Transverse colon (tissue), 4 donors: Measurements from ENCODE around the gene ARMC5. TPM values are rescaled to one million over a fixed set of nuclear protein-coding genes. Genes with fewer than 3 reads are reported as not detected.

Source experiments
- DNase-seq: peaks from one replicate; pipeline ENCODE4 v3.0.0-alpha.2; 2019
- H3K27ac ChIP-seq, 4 donors: fragments of 200-600 bp; sonication (generic); 2 replicates each; pipeline ENCODE4 v1.5.1; 2016 to 2018; ENCODE audit warnings: inconsistent platforms in 4 of 4
- H3K27me3 ChIP-seq: fragments of 200-600 bp; sonication (generic); 2 replicates; pipeline ENCODE4 v1.5.1; 2017; ENCODE audit warnings: inconsistent platforms
- H3K36me3 ChIP-seq, 4 donors: fragments of 200-600 bp; sonication (generic); 2 replicates each; pipeline ENCODE4 v1.5.1; 2017 to 2019; ENCODE audit warnings: inconsistent platforms in 4 of 4
- H3K4me1 ChIP-seq, 4 donors: fragments of 200-600 bp; sonication (generic); 2 replicates each; pipeline ENCODE4 v1.5.1; 2017 to 2020; ENCODE audit warnings: inconsistent platforms in 4 of 4
- H3K4me3 ChIP-seq, 4 donors: fragments of 200-600 bp; sonication (generic); 1 replicate in 1 of 4; 2 replicates in 3 of 4; pipeline versions ENCODE4 v1.5.1 to v1.6.1; 2017 to 2019; ENCODE audit warnings: inconsistent platforms in 4 of 4
- H3K9me3 ChIP-seq, 2 donors: fragments of 200-600 bp; sonication (generic); 2 replicates each; pipeline ENCODE4 v1.5.1; 2017 to 2019; ENCODE audit warnings: inconsistent platforms in 2 of 2
- CTCF ChIP-seq, 5 experiments: fragments of 200-600 bp in 3 of 5; fragments of 450-650 bp in 2 of 5; sonication (generic) in 3 of 5; IDR thresholded peaks; 1 replicate in 2 of 5; 2 replicates in 3 of 5; pipeline ENCODE4 v1.5.1; 2016 to 2017; ENCODE audit warnings: antibody characterized with exemption in 5 of 5, inconsistent platforms in 3 of 5, mild to moderate bottlenecking in 2 of 5, moderate library complexity in 1 of 5
- EP300 ChIP-seq: sonication (generic); formaldehyde crosslinking; IDR thresholded peaks from one replicate; pipeline ENCODE4 v1.6.1; 2017; ENCODE audit warnings: antibody characterized with exemption, low read depth
- POLR2A ChIP-seq: fragments of 450-650 bp; IDR thresholded peaks from one replicate; pipeline ENCODE4 v1.6.1; 2016; ENCODE audit warnings: antibody characterized with exemption, mild to moderate bottlenecking, moderate library complexity
- POLR2AphosphoS5 ChIP-seq, 3 donors: sonication (generic); formaldehyde crosslinking; IDR thresholded peaks; one replicate each; pipeline ENCODE4 v1.6.1; 2016; ENCODE audit warnings: antibody characterized with exemption in 3 of 3
- WGBS, 2 donors: methylation state at CpG; one replicate each; pipeline ENCODE4 v1.1.5; 2018; ENCODE audit warnings: low coverage in 1 of 2; 5-methylcytosine and 5-hydroxymethylcytosine counted together
- in situ Hi-C, 4 donors: fragments of 200-750 bp; cut with MboI; loops; one replicate each; pipeline versions ENCODE4 v1.15.0 to v1.15.1; 2017; ENCODE audit warnings: low sequenced_read_pairs in 3 of 4, low pct_ligation_motif_present in 1 of 4, low pct_unique_long_range_greater_than_20kb in 1 of 4
- intact Hi-C: fragments of 100-400 bp; cut with DNase I; formaldehyde crosslinking; loops from one replicate; pipeline ENCODE4 v1.15.1; 2023; ENCODE audit warnings: low total_unique reads
- total RNA-seq, 4 donors: library from RNA; depleted of rRNA; stranded (reverse); fragments of >200 nt; gene quantifications; one replicate each; pipeline ENCODE4 v1.1.0, GENCODE V29; 2016

ARMC5 gene
- total RNA-seq, 4 donors from 2014 or later = 3.2 to 17.6 (median 8.4) TPM

- in situ Hi-C loops = loop anchor here in 2 of 4 donors (25.0 kb wide), 2 partner anchors 414 to 486 kb away; partner anchors contain the start of gene HSD3B7 (in 1 of the 2)
- intact Hi-C loops = no loop called here
- Histone ChIP-seq H3K36me3 (no peaks in the 10 kb centered on the region), H3K4me1 (peaks cover 13 to 60% (median 43%) of the 10 kb centered on the region in 4 donors), H3K9me3 (no peaks in the 10 kb centered on the region), H3K27ac (peak overlapping the region; percentile 90 to 98 (median 93)), H3K4me3 (peak overlapping the region in 2 of 4 donors; percentile 58 to 65), H3K27me3 (no peaks in the 10 kb centered on the region)
- no peak for DNase-seq
- WGBS, 2 donors = 86% methylated on average over 17 of the region's 17 CpGs; no CpG with 5 or more reads in 1 of the 2 donors
- TF ChIP-seq EP300 (no peak), POLR2A (no peak), POLR2AphosphoS5 (IDR thresholded peaks at IDR 0.05) (no peak), CTCF (IDR thresholded peaks at IDR 0.05) (no peak)
Observed at GRCh38 chr16:31473264-31473984, 14.1 kb downstream of the ARMC5 start.

- Histone ChIP-seq H3K36me3 (no peaks in the 10 kb centered on the region), H3K27me3 (no peaks in the 10 kb centered on the region), H3K4me3 (no peak overlapping the region), H3K4me1 (peaks cover 13 to 60% (median 43%) of the 10 kb centered on the region in 4 donors), H3K9me3 (no peaks in the 10 kb centered on the region), H3K27ac (peak overlapping the region in 3 of 4 donors; percentile 3 to 98 (median 95))
- DNase-seq = no peak
- WGBS, 2 donors = 56% methylated on average over 12 of the region's 12 CpGs; no CpG with 5 or more reads in 1 of the 2 donors
- in situ Hi-C loops (loop anchor here in 2 of 4 donors (25.0 kb wide), 2 partner anchors 413 to 487 kb away; partner anchors contain the start of gene HSD3B7 (in 1 of the 2)), intact Hi-C loops (no loop called here)
- no peak for TF ChIP-seq CTCF (IDR thresholded peaks at IDR 0.05)
- TF ChIP-seq POLR2AphosphoS5 (IDR thresholded peaks at IDR 0.05) = no peak
- TF ChIP-seq EP300 = no peak
- TF ChIP-seq POLR2A = no peak
Observed at GRCh38 chr16:31474173-31474714, 14.9 kb downstream of the ARMC5 start.

- 83 to 88% methylated on average over 6 to 12 of the region's 12 CpGs for WGBS, 2 donors
- Histone ChIP-seq H3K4me1 (peaks cover 13 to 64% (median 43%) of the 10 kb centered on the region in 4 donors), H3K36me3 (no peaks in the 10 kb centered on the region), H3K4me3 (no peak overlapping the region), H3K27ac (peak overlapping the region in 3 of 4 donors; percentile 5 to 93 (median 91)), H3K9me3 (no peaks in the 10 kb centered on the region), H3K27me3 (no peaks in the 10 kb centered on the region)
- no peak for DNase-seq
- in situ Hi-C loops = loop anchor here in 2 of 4 donors (25.0 kb wide), 3 partner anchors 88 to 488 kb away; partner anchors contain the start of genes HSD3B7 (in 1 of the 2) and ITGAD (in 1 of the 2)
- no peak for TF ChIP-seq EP300
- no peak for TF ChIP-seq CTCF (IDR thresholded peaks at IDR 0.05)
- TF ChIP-seq POLR2A = no peak
- no peak for TF ChIP-seq POLR2AphosphoS5 (IDR thresholded peaks at IDR 0.05)
- intact Hi-C loops = no loop called here
Observed at GRCh38 chr16:31474773-31475738, 15.8 kb downstream of the ARMC5 start.
